H1 (cell line): ENCODE measurements around the gene GRIK4. TPM values are rescaled to one million over a fixed set of nuclear protein-coding genes. Genes with fewer than 3 reads are reported as not detected.

ENCODE experiments used
- CTCF ChIA-PET: fragments of 300-600 bp; sonication (Branson Sonifier 250); formaldehyde crosslinking; loops from one replicate; lab custom pipeline; 2021; ENCODE audit not compliant: partially characterized antibody; lab: Charles Lee
- POLR2A ChIA-PET: fragments of 300-600 bp; sonication (Branson Sonifier 250); formaldehyde crosslinking; loops from one replicate; lab custom pipeline; 2021; ENCODE audit warnings: inconsistent platforms; ENCODE audit not compliant: partially characterized antibody; lab: Charles Lee
- DNase-seq, 2 experiments: peaks; one replicate each; pipeline versions ENCODE4 v3.0.0 to v3.0.0-alpha.2; 2010 to 2022; ENCODE audit warnings: low spot score in 2 of 2, low read depth in 1 of 2, mixed read lengths in 1 of 2
- FAIRE-seq: peaks from 2 replicates; lab custom pipeline; 2011; peaks lifted over from hg19 to GRCh38; lab: Jason Lieb, UNC
- H2AFZ ChIP-seq: 2 replicates; pipeline ENCODE4 v1.8.1; 2012; ENCODE audit warnings: low read length, inconsistent platforms
- H2AK5ac ChIP-seq: 2 replicates; pipeline ENCODE4 v1.6.1; 2013; ENCODE audit warnings: low read depth, low read length
- H2BK120ac ChIP-seq: replicated peaks from 2 replicates; pipeline ENCODE3; 2013; ENCODE audit warnings: low read depth, low read length, inconsistent platforms
- H2BK12ac ChIP-seq: 2 replicates; pipeline ENCODE4 v1.6.1; 2013; ENCODE audit warnings: low read depth, low read length
- H2BK15ac ChIP-seq: 2 replicates; pipeline ENCODE4 v1.6.1; 2013; ENCODE audit warnings: low read length
- H2BK20ac ChIP-seq: 2 replicates; pipeline ENCODE4 v1.6.1; 2013; ENCODE audit warnings: low read length
- H2BK5ac ChIP-seq: 2 replicates; pipeline ENCODE4 v1.6.1; 2013; ENCODE audit warnings: low read depth, low read length
- H3K14ac ChIP-seq: 2 replicates; pipeline ENCODE4 v1.6.1; 2013; ENCODE audit warnings: inconsistent platforms; ENCODE audit not compliant: insufficient read length
- H3K18ac ChIP-seq: 2 replicates; pipeline ENCODE4 v1.6.1; 2013; ENCODE audit warnings: low read length; ENCODE audit errors: extremely low read depth
- H3K23ac ChIP-seq: 2 replicates; pipeline ENCODE4 v1.6.1; 2013; ENCODE audit warnings: inconsistent platforms; ENCODE audit not compliant: insufficient read length
- H3K23me2 ChIP-seq: 2 replicates; pipeline ENCODE4 v1.6.1; 2013; ENCODE audit warnings: low read depth, low read length
- H3K27ac ChIP-seq: 2 replicates; pipeline ENCODE4 v1.6.1; 2011; ENCODE audit warnings: low read depth, low read length, inconsistent platforms
- H3K27me3 ChIP-seq, 4 experiments: replicated peaks in 1 of 4; 1 replicate in 1 of 4; 2 replicates in 3 of 4; pipeline versions ENCODE4 v1.6.1 to v1.8.1; 2011 to 2013; ENCODE audit warnings: low read length in 3 of 4, mild to moderate bottlenecking in 3 of 4, inconsistent platforms in 2 of 4, mixed read lengths in 2 of 4, moderate library complexity in 1 of 4; ENCODE audit not compliant: control insufficient read depth in 3 of 4, insufficient read depth in 3 of 4; ENCODE audit errors: extremely low read depth in 1 of 4
- H3K36me3 ChIP-seq, 4 experiments: 2 replicates each; pipeline versions ENCODE4 v1.6.1 to v1.8.1; 2011 to 2013; ENCODE audit warnings: mild to moderate bottlenecking in 4 of 4, low read length in 3 of 4, moderate library complexity in 2 of 4, control low read depth in 1 of 4, inconsistent platforms in 1 of 4; ENCODE audit not compliant: insufficient read depth in 4 of 4, control insufficient read depth in 2 of 4
- H3K4ac ChIP-seq: replicated peaks from 2 replicates; pipeline ENCODE3; 2013; ENCODE audit warnings: low read length, low read depth, mixed read lengths, inconsistent platforms; ENCODE audit not compliant: insufficient read length
- H3K4me1 ChIP-seq, 4 experiments: replicated peaks in 1 of 4; 1 replicate in 1 of 4; 2 replicates in 3 of 4; pipeline versions ENCODE4 v1.6.1 to v1.8.1; 2011 to 2013; ENCODE audit warnings: low read length in 3 of 4, inconsistent platforms in 2 of 4, mixed read lengths in 1 of 4; ENCODE audit not compliant: insufficient read depth in 4 of 4, control insufficient read depth in 3 of 4
- H3K4me2 ChIP-seq, 2 experiments: 2 replicates each; pipeline versions ENCODE4 v1.6.1 to v1.8.1; 2011 to 2013; ENCODE audit warnings: low read depth in 2 of 2, low read length in 2 of 2, control low read depth in 1 of 2, inconsistent platforms in 1 of 2, mild to moderate bottlenecking in 1 of 2; ENCODE audit not compliant: insufficient read depth in 1 of 2
- H3K4me3 ChIP-seq, 4 experiments: fragments of 200-600, 300-600 bp in 1 of 4; sonication (generic), shearing (Covaris generic), sonication (Bioruptor Twin) in 1 of 4; 2 replicates each; pipeline versions ENCODE4 v1.5.1 to v1.8.1; 2011 to 2016; ENCODE audit warnings: low read length in 4 of 4, low read depth in 3 of 4, control low read depth in 2 of 4, inconsistent platforms in 2 of 4, mild to moderate bottlenecking in 2 of 4, mixed read lengths in 1 of 4, moderate library complexity in 1 of 4; ENCODE audit not compliant: insufficient read depth in 2 of 4; ENCODE audit errors: extremely low read depth in 1 of 4
- H3K56ac ChIP-seq: replicated peaks from 2 replicates; pipeline ENCODE3; 2013; ENCODE audit warnings: low read depth, mild to moderate bottlenecking, mixed read lengths, low read length, inconsistent platforms; ENCODE audit not compliant: insufficient read length
- H3K79me1 ChIP-seq: 2 replicates; pipeline ENCODE4 v1.6.1; 2013; ENCODE audit warnings: low read depth, low read length, control low read depth
- H3K79me2 ChIP-seq, 2 experiments: 2 replicates each; pipeline versions ENCODE4 v1.6.1 to v1.8.1; 2012 to 2013; ENCODE audit warnings: low read length in 2 of 2, mild to moderate bottlenecking in 2 of 2, inconsistent platforms in 1 of 2; ENCODE audit not compliant: insufficient read depth in 2 of 2, control insufficient read depth in 1 of 2
- H3K9ac ChIP-seq, 4 experiments: replicated peaks in 1 of 4; 1 replicate in 1 of 4; 2 replicates in 3 of 4; pipeline versions ENCODE4 v1.6.1 to v1.8.1; 2011 to 2013; ENCODE audit warnings: low read depth in 3 of 4, low read length in 3 of 4, control low read depth in 2 of 4, mild to moderate bottlenecking in 2 of 4, moderate library complexity in 2 of 4, inconsistent platforms in 1 of 4; ENCODE audit errors: extremely low read depth in 1 of 4
- H3K9me3 ChIP-seq, 2 experiments: 2 replicates each; pipeline versions ENCODE4 v1.6.1 to v1.8.1; 2012 to 2013; ENCODE audit warnings: mild to moderate bottlenecking in 2 of 2, moderate library complexity in 2 of 2, control low read depth in 1 of 2, inconsistent platforms in 1 of 2, low read depth in 1 of 2, low read length in 1 of 2, mixed read lengths in 1 of 2; ENCODE audit not compliant: insufficient read depth in 2 of 2
- H4K20me1 ChIP-seq, 2 experiments: replicated peaks in 1 of 2; 2 replicates each; pipeline versions ENCODE3 to v1.8.1; 2011 to 2013; ENCODE audit warnings: inconsistent platforms in 2 of 2, low read length in 2 of 2, mild to moderate bottlenecking in 1 of 2; ENCODE audit not compliant: insufficient read depth in 2 of 2, control insufficient read depth in 1 of 2
- H4K5ac ChIP-seq: 2 replicates; pipeline ENCODE4 v1.6.1; 2013; ENCODE audit warnings: low read length, low read depth, mixed read lengths, inconsistent platforms; ENCODE audit not compliant: insufficient read length
- H4K8ac ChIP-seq: 2 replicates; pipeline ENCODE4 v1.8.0; 2013; ENCODE audit warnings: mild to moderate bottlenecking, moderate library complexity, low read length, inconsistent platforms; ENCODE audit not compliant: insufficient read depth; ENCODE audit errors: extremely low read depth
- H4K91ac ChIP-seq: replicated peaks from 2 replicates; pipeline ENCODE3; 2013; ENCODE audit warnings: low read length, mixed read lengths, inconsistent platforms; ENCODE audit not compliant: insufficient read length
- CHD2 ChIP-seq: IDR thresholded peaks from 2 replicates; pipeline ENCODE4 v1.6.1; 2012; ENCODE audit warnings: low read length, improper control_type of control experiment
- HDAC2 ChIP-seq, 2 experiments: fragments of 300-600 bp in 1 of 2; sonication (generic) in 1 of 2; IDR thresholded peaks; 2 replicates each; pipeline ENCODE4 v1.6.1; 2011 to 2012; ENCODE audit warnings: low read depth in 2 of 2, low read length in 2 of 2, mild to moderate bottlenecking in 2 of 2, moderate library complexity in 2 of 2, borderline replicate concordance in 1 of 2, inconsistent platforms in 1 of 2
- NRF1 ChIP-seq: IDR thresholded peaks from 2 replicates; pipeline ENCODE4 v1.6.1; 2011; ENCODE audit warnings: mild to moderate bottlenecking, low read depth, low read length, improper control_type of control experiment
- PHF8 ChIP-seq: fragments of 200-600 bp; sonication (generic); conservative IDR thresholded peaks from 2 replicates; pipeline ENCODE4 v1.7.1; 2012; ENCODE audit warnings: low read depth, mild to moderate bottlenecking, inconsistent platforms, low read length, moderate library complexity
- RFX5 ChIP-seq: IDR thresholded peaks from 2 replicates; pipeline ENCODE4 v1.6.1; 2011; ENCODE audit warnings: low read depth, low read length, improper control_type of control experiment, borderline replicate concordance
- RXRA ChIP-seq: IDR thresholded peaks from 2 replicates; pipeline ENCODE4 v1.6.1; 2011; ENCODE audit warnings: low read depth, mild to moderate bottlenecking, low read length, moderate library complexity; ENCODE audit not compliant: insufficient read depth
- SAP30 ChIP-seq: fragments of 300-600 bp; sonication (generic); IDR thresholded peaks from 2 replicates; pipeline ENCODE4 v1.7.1; 2012; ENCODE audit warnings: low read length, moderate library complexity, mild to moderate bottlenecking, inconsistent platforms; ENCODE audit not compliant: insufficient read depth, insufficient replicate concordance
- SIX5 ChIP-seq: IDR thresholded peaks from 2 replicates; pipeline ENCODE4 v1.6.1; 2011; ENCODE audit warnings: mild to moderate bottlenecking, low read depth, low read length
- SP4 ChIP-seq: IDR thresholded peaks from 2 replicates; pipeline ENCODE4 v1.6.1; 2012; ENCODE audit warnings: low read length, inconsistent platforms
- TBP ChIP-seq: IDR thresholded peaks from 2 replicates; pipeline ENCODE4 v1.6.1; 2011; ENCODE audit warnings: low read depth, low read length, improper control_type of control experiment
- TEAD4 ChIP-seq: IDR thresholded peaks from 2 replicates; pipeline ENCODE4 v1.6.1; 2012; ENCODE audit warnings: low read depth, low read length, inconsistent platforms, mixed read lengths
- ZNF274 ChIP-seq: IDR thresholded peaks from 2 replicates; pipeline ENCODE4 v1.7.0; 2012; ENCODE audit warnings: low read length, borderline replicate concordance; ENCODE audit errors: extremely low read depth
- WGBS, 2 experiments: shearing (Covaris generic) in 1 of 2; methylation state at CpG; one replicate each; pipeline versions ENCODE4 v1.1.6 to v1.1.7; 2013 to 2015; ENCODE audit warnings: low lambda C conversion rate in 2 of 2, mixed read lengths in 2 of 2, inconsistent platforms in 1 of 2, low coverage in 1 of 2, missing lambda C conversion rate in 1 of 2; ENCODE audit not compliant: insufficient replicate concordance in 2 of 2, insufficient coverage in 1 of 2, insufficient read length in 1 of 2; ENCODE audit errors: extremely low coverage in 1 of 2, missing lambda C conversion rate in 1 of 2; 5-methylcytosine and 5-hydroxymethylcytosine counted together
- polyA plus RNA-seq, 7 experiments: library from polyadenylated mRNA; depleted of rRNA in 3 of 7; stranded (reverse) in 5 of 7; unstranded in 2 of 7; fragments of >200 nt in 5 of 7; fragments of 200-250 nt in 2 of 7; gene quantifications; 1 replicate in 5 of 7; 2 replicates in 1 of 7; 4 replicates in 1 of 7; pipeline versions ENCODE4 v1.2.1 to v1.2.3, GENCODE V29; 2011 to 2013; ENCODE audit warnings: missing spikeins in 2 of 7, mixed read lengths in 2 of 7
- total RNA-seq: library from RNA; stranded (reverse); fragmentation: NEBNext Ultra II Directional; extraction: Animal tissue kit (Norgen Biotek cat#: 25700); gene quantifications from 2 replicates; pipeline ENCODE4 v1.2.1, GENCODE V29; 2021

Gene GRIK4
- total and polyA plus RNA-seq, 2 of the 8 experiments (the other 6 are each of a cell fraction or from before 2014, with no cell fraction given), result 1.2 to 2.9 TPM

DNA sequence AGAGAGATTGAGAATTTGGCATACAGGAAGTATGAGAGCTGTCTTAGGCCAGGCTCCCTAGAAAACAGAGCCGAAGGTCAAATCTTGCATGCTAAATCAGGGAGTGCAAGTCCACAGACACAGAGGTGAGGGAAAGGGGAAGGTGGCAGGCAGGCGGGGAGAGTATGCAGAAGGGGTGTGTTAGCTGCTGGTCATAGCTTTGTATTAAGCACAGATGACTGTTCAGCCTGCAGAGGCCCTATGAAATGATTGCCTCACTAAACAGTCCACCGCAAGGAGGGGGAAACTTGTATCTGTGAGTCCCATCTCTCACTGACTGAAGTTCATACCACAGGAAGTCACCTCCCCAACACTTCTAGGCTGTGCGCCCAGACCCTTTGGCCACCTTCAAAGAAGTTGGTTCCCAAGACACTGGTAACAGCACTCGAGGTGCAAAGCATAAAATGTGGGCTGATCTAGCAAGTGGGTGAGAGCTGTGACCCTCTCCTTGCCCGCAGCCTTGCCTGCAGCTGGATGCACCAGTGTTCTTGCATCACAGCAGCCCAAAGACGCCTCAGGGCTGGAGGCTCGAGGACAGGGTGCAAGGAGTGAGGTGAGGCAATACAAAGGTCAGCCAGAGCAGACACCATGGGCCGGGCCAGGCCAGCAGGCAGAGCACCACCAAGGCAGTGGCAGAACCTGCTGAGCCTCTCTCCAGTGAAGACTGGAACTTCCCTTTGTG, 397.1 kb downstream of the GRIK4 start:
- Histone ChIP-seq H2AK5ac (no peak overlapping the region), H3K14ac (no peak overlapping the region), H3K79me1 (no peaks in the 10 kb centered on the region), H2BK5ac (no peak overlapping the region), H3K4ac (no peak overlapping the region), H3K4me1 (no peaks in the 10 kb centered on the region; a peak in 1 of 7 replicates), H3K9ac (no peak overlapping the region), H3K36me3 (no peaks in the 10 kb centered on the region), H3K4me3 (no peak overlapping the region), H4K8ac (no peak overlapping the region), H3K18ac (no peak overlapping the region), H3K27ac (no peak overlapping the region), H2BK120ac (no peak overlapping the region), H3K79me2 (no peaks in the 10 kb centered on the region), H4K91ac (no peak overlapping the region), H3K23me2 (no peaks in the 10 kb centered on the region; the same call in 1 of the 2 replicates), H3K9me3 (no peaks in the 10 kb centered on the region), H2BK15ac (no peak overlapping the region), H3K27me3 (no peaks in the 10 kb centered on the region), H2BK20ac (no peak overlapping the region), H3K4me2 (no peak overlapping the region), H2AFZ (no peak overlapping the region), H4K20me1 (no peaks in the 10 kb centered on the region), H4K5ac (no peak overlapping the region), H3K23ac (no peak overlapping the region), H3K56ac (no peak overlapping the region), H2BK12ac (no peak overlapping the region)
- ChIA-PET POLR2A (interaction anchor here (1.7 kb wide), 1 partner anchor 9 kb away, joined by 4 read pairs; no protein-coding TSS in a partner anchor), CTCF (interaction anchor here (0.7 to 2.1 kb wide), 7 partner anchors 8 to 260 kb away, joined by 3 to 9 read pairs (median 4); no protein-coding TSS in a partner anchor)
- FAIRE-seq (no peak), DNase-seq (no peak)
- WGBS, 2 experiments, result 88% methylated on average over 9 of the region's 9 CpGs; no CpG with 5 or more reads in 1 of the 2 experiments
- TF ChIP-seq HDAC2 (IDR thresholded peaks at IDR 0.05; ENCODE audit: borderline replicate concordance in 1 of 2, low read depth in 2 of 2, low read length in 2 of 2), result no peak
- no peak for TF ChIP-seq SAP30
- TF ChIP-seq TBP, result no peak
- TF ChIP-seq NRF1, result no peak
- no peak for TF ChIP-seq PHF8
- TF ChIP-seq SIX5, result no peak
- no peak for TF ChIP-seq RFX5
- no peak for TF ChIP-seq SP4
- no peak for TF ChIP-seq ZNF274
- TF ChIP-seq TEAD4, result no peak
- TF ChIP-seq RXRA, result no peak
- TF ChIP-seq CHD2, result no peak
